Head of caudate nucleus (tissue), 42 donors: Measurements from ENCODE around the gene TSPAN14.
A peak's percentile ranks its signal among the peaks of the same experiment; 100 is the strongest.
"Not testable (repeated sequence)": the region's sequence is repeated elsewhere in the genome, so short reads cannot be mapped to it uniquely, and the experiment has no call there.

ENCODE experiments used
- DNase-seq, 42 donors: peaks; one replicate each; pipeline versions ENCODE4 v3.0.0 to v3.0.0-alpha.2; 2020 to 2021; ENCODE audit warnings: mixed read lengths in 7 of 42
- intact Hi-C: fragments of 100-400 bp; cut with DNase I; formaldehyde crosslinking; loops from one replicate; pipeline ENCODE4 v1.15.0; 2022

The TSPAN14 gene

DNA sequence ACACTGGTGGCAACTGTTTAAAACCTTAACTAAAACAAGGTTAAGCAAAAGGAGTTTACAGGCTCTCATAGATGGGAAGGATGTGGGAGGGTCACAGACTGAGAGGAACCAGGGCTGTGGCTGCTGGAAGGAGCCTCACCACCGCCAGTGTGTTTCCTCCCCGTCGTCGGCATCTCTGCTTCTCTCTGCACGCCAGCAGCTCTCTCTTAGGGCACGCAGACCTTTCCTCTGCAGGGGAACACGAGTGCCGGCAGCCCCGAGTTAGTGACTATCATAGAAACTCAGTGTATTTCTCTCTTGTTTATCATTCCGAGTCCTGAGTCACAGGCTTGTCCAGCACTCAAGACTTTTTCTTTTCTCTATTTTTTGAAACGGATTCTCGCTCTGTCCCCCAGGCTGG is 75.5 kb downstream of the TSPAN14 start:
- intact Hi-C loops, result no loop called here
- DNase-seq, result peak in 13 of 42 donors; percentile 28 to 58 (median 43)

DNA sequence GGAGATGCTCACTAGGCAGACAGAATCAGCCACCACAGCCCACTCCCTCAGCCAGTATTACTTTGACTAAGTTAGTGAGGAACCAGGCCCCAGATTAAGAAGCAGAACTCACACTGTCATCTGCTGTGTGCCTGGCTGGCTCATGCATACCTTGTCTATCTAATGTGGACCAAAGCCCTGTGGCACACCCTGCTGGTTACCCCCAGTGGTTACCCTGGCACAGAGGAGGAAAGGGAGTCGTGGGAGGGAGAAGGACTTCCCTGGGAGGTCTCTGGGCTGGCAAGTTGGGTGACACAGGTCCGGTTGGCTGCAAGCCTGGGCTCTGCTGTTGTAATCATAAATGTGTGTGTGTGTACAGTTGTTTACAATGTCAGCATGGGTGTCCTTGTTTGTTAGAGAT is 76.1 kb downstream of the TSPAN14 start:
- intact Hi-C loops, result no loop called here
- peak in 31 of 42 donors; percentile 25 to 70 (median 46) for DNase-seq

DNA sequence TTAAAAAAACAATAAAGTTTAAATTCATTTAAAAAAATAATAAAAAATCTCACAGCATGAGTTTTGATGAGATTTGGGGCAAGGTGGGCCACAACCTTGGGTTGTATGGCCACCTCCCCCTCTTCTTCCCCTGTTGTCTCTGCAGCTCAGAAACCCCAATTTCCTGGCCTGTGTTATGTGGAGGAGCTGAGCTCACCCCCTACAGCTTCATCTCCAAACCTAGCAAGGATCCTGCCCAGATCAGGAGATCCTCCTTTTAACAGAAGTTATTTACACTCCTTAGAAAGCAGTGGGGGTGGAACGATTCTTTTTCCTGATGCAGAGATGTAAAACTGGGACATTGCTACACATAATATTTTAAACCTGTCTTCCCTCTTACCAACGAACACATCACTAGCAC is 76.7 kb downstream of the TSPAN14 start:
- intact Hi-C loops, result no loop called here

GRCh38 chr10:80532571-80532970 is 78.5 kb downstream of the TSPAN14 start:
- intact Hi-C loops, result no loop called here
- DNase-seq, result no peak

More for the DNA sequence above, 76.7 kb downstream of the TSPAN14 start:
- DNase-seq, result peak in 6 of 42 donors; percentile 22 to 61 (median 34)

GRCh38 chr10:80534059-80534458 is 79.9 kb downstream of the TSPAN14 start:
- DNase-seq, intact Hi-C loops: not testable (repeated sequence)

DNA sequence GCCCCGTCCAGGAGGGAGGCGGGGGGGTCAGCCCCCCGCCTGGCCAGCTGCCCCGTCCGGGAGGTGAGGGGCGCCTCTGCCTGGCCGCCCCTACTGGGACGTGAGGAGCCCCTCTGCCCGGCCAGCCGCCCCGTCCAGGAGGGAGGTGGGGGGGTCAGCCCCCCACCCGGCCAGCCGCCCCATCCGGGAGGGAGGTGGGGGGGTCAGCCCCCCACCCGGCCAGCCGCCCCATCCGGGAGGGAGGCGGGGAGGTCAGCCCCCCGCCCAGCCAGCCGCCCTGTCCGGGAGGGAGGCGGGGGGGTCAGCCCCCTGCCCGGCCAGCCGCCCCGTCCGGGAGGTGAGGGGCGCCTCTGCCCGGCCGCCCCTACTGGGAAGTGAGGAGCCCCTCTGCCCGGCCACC is 80.5 kb downstream of the TSPAN14 start:
- intact Hi-C loops, DNase-seq: not testable (repeated sequence)

DNA sequence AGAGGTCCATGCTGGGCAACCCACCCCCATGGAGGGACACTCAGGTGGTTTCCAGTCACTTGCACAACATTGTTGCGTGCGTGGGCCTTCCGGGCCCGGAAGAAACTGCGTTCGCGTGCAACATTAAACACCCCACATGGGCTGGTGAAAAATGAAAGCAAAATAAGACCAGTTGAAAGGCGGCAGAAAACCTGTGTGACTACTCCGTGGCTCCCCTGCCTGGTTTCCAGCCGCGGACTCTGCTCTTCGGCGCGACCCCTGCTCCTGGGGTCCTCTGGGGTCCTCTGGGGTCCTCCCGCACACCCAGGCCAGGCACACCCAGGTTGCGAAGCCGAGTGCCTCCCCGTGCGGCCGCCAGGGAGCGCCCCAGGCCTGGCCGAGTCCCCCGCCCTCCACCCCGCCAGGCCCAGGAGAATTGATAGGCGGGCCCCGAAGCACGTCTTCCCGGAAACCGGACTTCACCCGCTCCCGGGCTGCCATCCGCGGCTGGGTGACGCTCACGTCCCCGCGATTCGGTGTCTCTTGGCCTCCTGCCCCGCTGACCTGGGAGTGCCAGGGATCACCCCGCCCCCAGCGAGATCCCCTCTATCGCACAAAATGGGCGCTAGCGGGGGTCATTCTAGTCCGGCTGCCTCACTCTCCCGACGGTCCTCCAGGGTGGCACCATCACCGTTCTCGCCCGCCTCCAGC is 81.7 kb downstream of the TSPAN14 start:
- DNase-seq, result peak in 31 of 42 donors; percentile 19 to 69 (median 44)
- intact Hi-C loops, result no loop called here

- DNase-seq, result peak in 1 of 42 donors; percentile 2
- intact Hi-C loops, result no loop called here
Observed at GRCh38 chr10:80536361-80536835, 82.3 kb downstream of the TSPAN14 start.

- peak in 2 of 42 donors; percentile 4 to 26 for DNase-seq
- intact Hi-C loops, result no loop called here
Observed at GRCh38 chr10:80537086-80537735, 83.1 kb downstream of the TSPAN14 start.

GRCh38 chr10:80537736-80538480 is 83.8 kb downstream of the TSPAN14 start, which contains the start of gene SH2D4B:
Gene SH2D4B, plus strand, starts transcription at chr10:80537902. Its CDS starts 430 bp downstream, at chr10:80538332.
- intact Hi-C loops, result no loop called here
- peak in 3 of 42 donors; percentile 4 to 34 (median 27) for DNase-seq

GRCh38 chr10:80538481-80539185 is 84.5 kb downstream of the TSPAN14 start:
- intact Hi-C loops, result no loop called here
- peak in 2 of 42 donors; percentile 32 to 33 for DNase-seq

GRCh38 chr10:80539421-80540031 is 85.4 kb downstream of the TSPAN14 start:
- intact Hi-C loops, result no loop called here
- peak in 1 of 42 donors; percentile 35 for DNase-seq

GRCh38 chr10:80540136-80540535 is 86.0 kb downstream of the TSPAN14 start:
- DNase-seq, result peak in 1 of 42 donors; percentile 33
- intact Hi-C loops, result no loop called here

DNA sequence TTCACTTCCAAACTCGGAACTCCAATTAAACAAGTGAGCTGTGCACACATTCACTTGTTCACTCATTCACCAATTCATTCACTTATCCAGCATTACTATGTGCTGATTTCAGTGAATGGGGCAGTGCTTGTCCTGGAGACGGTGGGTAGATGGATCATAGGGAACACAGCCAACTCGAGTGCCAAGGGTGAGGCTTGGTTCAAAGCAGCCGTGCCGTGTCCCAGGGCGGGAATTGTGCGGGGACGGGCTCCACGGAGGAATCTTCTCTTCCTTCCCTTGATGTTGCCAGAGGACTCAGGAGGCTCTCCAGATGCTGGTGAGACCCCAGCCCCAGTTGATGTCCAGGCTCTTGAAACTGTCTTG is 86.5 kb downstream of the TSPAN14 start:
- DNase-seq, result peak in 1 of 42 donors; percentile 31
- intact Hi-C loops, result no loop called here

GRCh38 chr10:80540981-80541750 is 87.1 kb downstream of the TSPAN14 start:
- DNase-seq, result peak in 1 of 42 donors; percentile 16
- intact Hi-C loops, result no loop called here

- intact Hi-C loops, result no loop called here
- DNase-seq, result peak in 1 of 42 donors; percentile 17
Observed at GRCh38 chr10:80542053-80542452, 87.9 kb downstream of the TSPAN14 start.

- peak in 1 of 42 donors; percentile 9 for DNase-seq
- intact Hi-C loops, result no loop called here
Observed at GRCh38 chr10:80542652-80543318, 88.7 kb downstream of the TSPAN14 start.
